HEK293 (cell line): ENCODE measurements around the gene OR10G3.

Source experiments
- CTCF ChIA-PET: fragments of 350-600 bp; formaldehyde crosslinking; extraction: SDS; loops from one replicate; lab custom pipeline; 2021; ENCODE audit warnings: antibody characterized with exemption; lab: Yijun Ruan, JAX
- POLR2A ChIA-PET: fragments of 300-600 bp; formaldehyde crosslinking; extraction: SDS; loops from one replicate; lab custom pipeline; 2020; ENCODE audit warnings: antibody characterized with exemption, inconsistent platforms; lab: Yijun Ruan, JAX
- H3K27ac ChIP-seq: fragments of 200-500 bp; sonication (Bioruptor generic); 2 replicates; pipeline ENCODE4 v1.5.1; 2014; ENCODE audit warnings: low read depth, low read length, control low read depth, inconsistent platforms; ENCODE audit errors: extremely low read depth
- H3K36me3 ChIP-seq, 2 experiments: fragments of 200-500 bp in 1 of 2; sonication (Bioruptor generic) in 1 of 2; 1 replicate in 1 of 2; 2 replicates in 1 of 2; pipeline ENCODE4 v1.5.1; 2014 to 2017; ENCODE audit warnings: inconsistent platforms in 2 of 2, low read length in 2 of 2; ENCODE audit not compliant: control insufficient read depth in 2 of 2, insufficient read depth in 1 of 2
- H3K4me1 ChIP-seq: fragments of 200-500 bp; sonication (Bioruptor generic); 2 replicates; pipeline ENCODE4 v1.5.1; 2014; ENCODE audit warnings: mild to moderate bottlenecking, low read length, inconsistent platforms; ENCODE audit not compliant: control insufficient read depth, insufficient read depth
- H3K4me3 ChIP-seq: 2 replicates; pipeline ENCODE4 v1.5.1; 2011; ENCODE audit warnings: low read depth, mild to moderate bottlenecking, control low read depth, low read length, moderate library complexity
- H3K9me3 ChIP-seq: fragments of 200-500 bp; sonication (Bioruptor generic); 2 replicates; pipeline ENCODE4 v1.5.1; 2014; ENCODE audit warnings: low read depth, low read length, inconsistent platforms; ENCODE audit not compliant: control insufficient read depth, insufficient read depth
- MYNN ChIP-seq: fragments of 450-650 bp; formaldehyde crosslinking; IDR thresholded peaks from 2 replicates; pipeline ENCODE4 v1.5.1; 2016; ENCODE audit warnings: missing biosample characterization, missing genetic modification characterization, borderline replicate concordance
- MZF1 ChIP-seq: fragments of 450-650 bp; formaldehyde crosslinking; IDR thresholded peaks from 2 replicates; pipeline ENCODE4 v1.5.1; 2017; ENCODE audit warnings: missing biosample characterization, missing genetic modification characterization, borderline replicate concordance
- SETDB1 ChIP-seq: IDR thresholded peaks from one replicate; pipeline ENCODE4 v1.6.1; 2017; ENCODE audit warnings: mild to moderate bottlenecking, low read length, moderate library complexity, mixed read lengths; ENCODE audit not compliant: insufficient read length
- YY1 ChIP-seq: fragments of 450-650 bp; formaldehyde crosslinking; IDR thresholded peaks from 2 replicates; pipeline ENCODE4 v1.5.1; 2018; ENCODE audit warnings: missing biosample characterization, missing genetic modification characterization
- ZNF138 ChIP-seq: fragments of 450-650 bp; formaldehyde crosslinking; IDR thresholded peaks from 2 replicates; pipeline ENCODE4 v1.5.1; 2016; ENCODE audit warnings: missing biosample characterization, missing genetic modification characterization, borderline replicate concordance
- ZNF214 ChIP-seq: fragments of 450-650 bp; formaldehyde crosslinking; IDR thresholded peaks from 2 replicates; pipeline ENCODE4 v1.5.1; 2017; ENCODE audit warnings: missing biosample characterization, mild to moderate bottlenecking, missing genetic modification characterization, borderline replicate concordance
- ZNF221 ChIP-seq: fragments of 450-650 bp; formaldehyde crosslinking; IDR thresholded peaks from 2 replicates; pipeline ENCODE4 v1.5.1; 2017; ENCODE audit warnings: missing biosample characterization, missing genetic modification characterization, borderline replicate concordance
- ZNF239 ChIP-seq: fragments of 450-650 bp; formaldehyde crosslinking; IDR thresholded peaks from 2 replicates; pipeline ENCODE4 v1.5.1; 2016; ENCODE audit warnings: missing biosample characterization, missing genetic modification characterization
- ZNF302 ChIP-seq: fragments of 450-650 bp; formaldehyde crosslinking; IDR thresholded peaks from 2 replicates; pipeline ENCODE4 v1.5.1; 2016; ENCODE audit warnings: missing biosample characterization, missing genetic modification characterization, low read depth
- ZNF48 ChIP-seq: fragments of 450-650 bp; formaldehyde crosslinking; IDR thresholded peaks from 2 replicates; pipeline ENCODE4 v1.5.1; 2016; ENCODE audit warnings: missing biosample characterization, missing genetic modification characterization
- ZNF548 ChIP-seq: fragments of 450-650 bp; formaldehyde crosslinking; IDR thresholded peaks from 2 replicates; pipeline ENCODE4 v1.5.1; 2016; ENCODE audit warnings: missing biosample characterization, missing genetic modification characterization
- ZNF585B ChIP-seq: fragments of 450-650 bp; formaldehyde crosslinking; IDR thresholded peaks from 2 replicates; pipeline ENCODE4 v1.5.1; 2016; ENCODE audit warnings: missing biosample characterization, missing genetic modification characterization
- ZNF596 ChIP-seq: fragments of 450-650 bp; IDR thresholded peaks from 2 replicates; pipeline ENCODE4 v1.5.0; 2018; ENCODE audit warnings: missing biosample characterization, mild to moderate bottlenecking, missing genetic modification characterization, moderate library complexity
- ZNF624 ChIP-seq: fragments of 450-650 bp; formaldehyde crosslinking; IDR thresholded peaks from 2 replicates; pipeline ENCODE4 v1.5.1; 2017; ENCODE audit warnings: missing biosample characterization, missing genetic modification characterization
- ZNF664 ChIP-seq: fragments of 450-650 bp; formaldehyde crosslinking; IDR thresholded peaks from 2 replicates; pipeline ENCODE4 v1.5.1; 2016; ENCODE audit warnings: missing biosample characterization, missing genetic modification characterization
- ZNF792 ChIP-seq: fragments of 450-650 bp; formaldehyde crosslinking; IDR thresholded peaks from 2 replicates; pipeline ENCODE4 v1.5.1; 2016; ENCODE audit warnings: missing biosample characterization, missing genetic modification characterization
- ZSCAN16 ChIP-seq: fragments of 450-650 bp; formaldehyde crosslinking; IDR thresholded peaks from 2 replicates; pipeline ENCODE4 v1.5.1; 2016; ENCODE audit warnings: missing biosample characterization, missing genetic modification characterization
- TF ChIP-seq, protein P1 (sequence below): fragments of 450-650 bp; formaldehyde crosslinking; IDR thresholded peaks from 2 replicates; pipeline ENCODE4 v1.5.1; 2017; ENCODE audit warnings: missing biosample characterization, missing genetic modification characterization
- TF ChIP-seq, protein P2 (sequence below): fragments of 450-650 bp; formaldehyde crosslinking; IDR thresholded peaks from 2 replicates; pipeline ENCODE4 v1.5.1; 2016; ENCODE audit warnings: missing biosample characterization, missing genetic modification characterization
- TF ChIP-seq, protein P3 (sequence below): fragments of 450-650 bp; formaldehyde crosslinking; optimal IDR thresholded peaks from 2 replicates; pipeline ENCODE3; 2016; ENCODE audit warnings: missing biosample characterization, mild to moderate bottlenecking, missing genetic modification characterization
- TF ChIP-seq, protein P4 (sequence below): fragments of 450-650 bp; formaldehyde crosslinking; IDR thresholded peaks from 2 replicates; pipeline ENCODE4 v1.5.1; 2016; ENCODE audit warnings: missing biosample characterization, missing genetic modification characterization
- TF ChIP-seq, protein P5 (sequence below): fragments of 450-650 bp; formaldehyde crosslinking; IDR thresholded peaks from 2 replicates; pipeline ENCODE4 v1.5.1; 2016; ENCODE audit warnings: missing biosample characterization, missing genetic modification characterization, borderline replicate concordance

OR10G3 gene

DNA sequence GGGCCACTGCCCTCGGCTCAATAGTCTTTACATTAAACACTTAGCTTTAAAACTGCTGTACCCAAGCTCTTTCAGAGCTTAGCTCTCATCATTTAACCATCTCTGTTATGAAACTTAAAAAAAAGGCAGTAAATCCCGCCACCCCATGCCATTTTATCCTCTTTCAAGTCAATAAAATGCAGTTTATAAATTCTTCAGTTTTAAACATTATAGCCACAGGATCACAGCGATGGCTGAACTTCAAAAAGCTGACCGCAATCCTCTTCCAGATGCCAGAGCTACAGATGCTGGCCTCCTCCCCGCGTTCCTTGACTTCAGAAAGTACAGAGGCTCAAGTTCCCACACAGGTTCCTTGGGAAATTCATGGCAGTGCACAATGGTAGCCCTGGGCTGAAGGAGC lies 4.2 kb downstream of the OR10G3 start:
- Histone ChIP-seq H3K27ac (no peak overlapping the region), H3K36me3 (no peaks in the 10 kb centered on the region; a peak in 1 of 3 replicates), H3K9me3 (no peaks in the 10 kb centered on the region), H3K4me3 (no peak overlapping the region), H3K4me1 (no peaks in the 10 kb centered on the region)
- TF ChIP-seq ZNF302 (tag by site-specific recombination) (no peak), ZNF138 (tag by site-specific recombination) (no peak), ZNF624 (tag by site-specific recombination) (no peak), ZNF239 (tag by site-specific recombination) (no peak), ZNF221 (tag by site-specific recombination) (no peak), ZNF48 (tag by site-specific recombination) (no peak), ZNF596 (no peak), ZNF548 (tag by site-specific recombination) (no peak), ZSCAN16 (no peak), ZNF792 (tag by site-specific recombination) (no peak), ZNF585B (tag by site-specific recombination) (no peak), ZNF664 (tag by site-specific recombination) (no peak)
- TF ChIP-seq, protein P1, sequence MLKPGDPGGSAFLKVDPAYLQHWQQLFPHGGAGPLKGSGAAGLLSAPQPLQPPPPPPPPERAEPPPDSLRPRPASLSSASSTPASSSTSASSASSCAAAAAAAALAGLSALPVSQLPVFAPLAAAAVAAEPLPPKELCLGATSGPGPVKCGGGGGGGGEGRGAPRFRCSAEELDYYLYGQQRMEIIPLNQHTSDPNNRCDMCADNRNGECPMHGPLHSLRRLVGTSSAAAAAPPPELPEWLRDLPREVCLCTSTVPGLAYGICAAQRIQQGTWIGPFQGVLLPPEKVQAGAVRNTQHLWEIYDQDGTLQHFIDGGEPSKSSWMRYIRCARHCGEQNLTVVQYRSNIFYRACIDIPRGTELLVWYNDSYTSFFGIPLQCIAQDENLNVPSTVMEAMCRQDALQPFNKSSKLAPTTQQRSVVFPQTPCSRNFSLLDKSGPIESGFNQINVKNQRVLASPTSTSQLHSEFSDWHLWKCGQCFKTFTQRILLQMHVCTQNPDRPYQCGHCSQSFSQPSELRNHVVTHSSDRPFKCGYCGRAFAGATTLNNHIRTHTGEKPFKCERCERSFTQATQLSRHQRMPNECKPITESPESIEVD (tag by site-specific recombination), result no peak
- TF ChIP-seq, protein P2, sequence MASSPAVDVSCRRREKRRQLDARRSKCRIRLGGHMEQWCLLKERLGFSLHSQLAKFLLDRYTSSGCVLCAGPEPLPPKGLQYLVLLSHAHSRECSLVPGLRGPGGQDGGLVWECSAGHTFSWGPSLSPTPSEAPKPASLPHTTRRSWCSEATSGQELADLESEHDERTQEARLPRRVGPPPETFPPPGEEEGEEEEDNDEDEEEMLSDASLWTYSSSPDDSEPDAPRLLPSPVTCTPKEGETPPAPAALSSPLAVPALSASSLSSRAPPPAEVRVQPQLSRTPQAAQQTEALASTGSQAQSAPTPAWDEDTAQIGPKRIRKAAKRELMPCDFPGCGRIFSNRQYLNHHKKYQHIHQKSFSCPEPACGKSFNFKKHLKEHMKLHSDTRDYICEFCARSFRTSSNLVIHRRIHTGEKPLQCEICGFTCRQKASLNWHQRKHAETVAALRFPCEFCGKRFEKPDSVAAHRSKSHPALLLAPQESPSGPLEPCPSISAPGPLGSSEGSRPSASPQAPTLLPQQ (tag by site-specific recombination), result no peak
- TF ChIP-seq, protein P3, sequence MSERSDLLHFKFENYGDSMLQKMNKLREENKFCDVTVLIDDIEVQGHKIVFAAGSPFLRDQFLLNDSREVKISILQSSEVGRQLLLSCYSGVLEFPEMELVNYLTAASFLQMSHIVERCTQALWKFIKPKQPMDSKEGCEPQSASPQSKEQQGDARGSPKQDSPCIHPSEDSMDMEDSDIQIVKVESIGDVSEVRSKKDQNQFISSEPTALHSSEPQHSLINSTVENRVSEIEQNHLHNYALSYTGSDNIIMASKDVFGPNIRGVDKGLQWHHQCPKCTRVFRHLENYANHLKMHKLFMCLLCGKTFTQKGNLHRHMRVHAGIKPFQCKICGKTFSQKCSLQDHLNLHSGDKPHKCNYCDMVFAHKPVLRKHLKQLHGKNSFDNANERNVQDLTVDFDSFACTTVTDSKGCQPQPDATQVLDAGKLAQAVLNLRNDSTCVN (tag by site-specific recombination), result no peak
- CTCF ChIA-PET, result interaction anchor here (0.8 to 1.0 kb wide), 2 partner anchors 10 to 17 kb away, joined by 3 to 7 read pairs; no protein-coding TSS in a partner anchor
- POLR2A ChIA-PET, result no interaction called here

DNA sequence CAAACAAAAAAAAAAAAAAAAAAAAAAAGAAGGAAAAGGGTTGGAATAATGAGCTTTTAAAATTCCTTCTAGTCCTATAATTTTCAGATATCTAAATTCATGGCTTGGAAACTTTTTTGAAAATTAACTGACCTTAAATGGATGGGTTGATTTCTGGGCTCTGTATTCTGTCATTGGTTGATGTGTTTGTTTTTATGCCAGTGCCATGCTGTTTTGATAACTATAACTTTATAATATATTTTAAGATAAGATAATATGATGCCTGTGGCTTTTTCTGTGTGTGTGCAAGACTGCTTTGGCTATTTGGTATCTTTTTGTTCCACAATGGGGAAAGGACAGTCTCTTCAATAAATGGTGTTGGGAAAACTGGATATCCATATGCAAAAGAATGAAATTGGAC lies 7.3 kb downstream of the OR10G3 start:
- Histone ChIP-seq H3K9me3 (no peaks in the 10 kb centered on the region), H3K36me3 (no peaks in the 10 kb centered on the region), H3K27ac (no peak overlapping the region), H3K4me3 (no peak overlapping the region), H3K4me1 (no peaks in the 10 kb centered on the region)
- TF ChIP-seq MZF1 (no peak), SETDB1 (peak; percentile 32)
- TF ChIP-seq, protein P4, sequence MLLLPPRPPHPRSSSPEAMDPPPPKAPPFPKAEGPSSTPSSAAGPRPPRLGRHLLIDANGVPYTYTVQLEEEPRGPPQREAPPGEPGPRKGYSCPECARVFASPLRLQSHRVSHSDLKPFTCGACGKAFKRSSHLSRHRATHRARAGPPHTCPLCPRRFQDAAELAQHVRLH (tag by site-specific recombination), result 0 out of 2 replicates have a peak, but pooled peaks have one; percentile 51
- CTCF ChIA-PET, result interaction anchor here (1.2 kb wide), 1 partner anchor 107 kb away, joined by 3 read pairs; no protein-coding TSS in a partner anchor
- POLR2A ChIA-PET, result no interaction called here

DNA sequence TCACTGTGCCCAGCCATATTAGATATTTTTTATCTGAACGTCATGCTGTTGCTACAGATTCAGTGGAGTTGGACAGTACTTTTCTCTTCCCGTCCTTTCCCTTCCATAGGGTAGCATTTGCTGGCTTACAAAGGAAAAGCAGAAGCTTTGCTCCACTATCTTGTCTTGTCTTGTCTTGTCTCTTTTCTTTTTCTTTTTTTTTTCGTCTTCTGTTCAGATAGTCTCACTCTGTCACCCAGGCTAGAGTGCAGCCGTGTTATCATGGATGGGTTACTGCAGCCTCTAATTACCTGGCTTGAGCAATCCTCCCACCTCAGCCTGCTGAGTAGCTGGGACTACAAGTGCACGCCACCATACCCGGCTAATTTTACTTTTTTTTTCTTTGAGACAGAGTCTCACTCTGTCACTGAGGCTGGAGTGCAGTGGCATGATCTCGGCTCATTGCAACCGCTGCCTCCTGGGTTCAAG lies 21.1 kb downstream of the OR10G3 start:
- no peaks in the 10 kb centered on the region for H3K4me1 ChIP-seq
- H3K27ac ChIP-seq, result no peak overlapping the region
- POLR2A ChIA-PET, result no interaction called here
- H3K9me3 ChIP-seq, result no peaks in the 10 kb centered on the region
- no peak overlapping the region for H3K4me3 ChIP-seq
- H3K36me3 ChIP-seq, result no peaks in the 10 kb centered on the region
- CTCF ChIA-PET, result interaction anchor here (0.7 to 4.7 kb wide), 8 partner anchors 17 to 544 kb away, joined by 3 to 72 read pairs (median 5); partner anchors contain the start of gene SALL2
- TF ChIP-seq MYNN (tag by site-specific recombination), result no peak
- TF ChIP-seq, protein P5, sequence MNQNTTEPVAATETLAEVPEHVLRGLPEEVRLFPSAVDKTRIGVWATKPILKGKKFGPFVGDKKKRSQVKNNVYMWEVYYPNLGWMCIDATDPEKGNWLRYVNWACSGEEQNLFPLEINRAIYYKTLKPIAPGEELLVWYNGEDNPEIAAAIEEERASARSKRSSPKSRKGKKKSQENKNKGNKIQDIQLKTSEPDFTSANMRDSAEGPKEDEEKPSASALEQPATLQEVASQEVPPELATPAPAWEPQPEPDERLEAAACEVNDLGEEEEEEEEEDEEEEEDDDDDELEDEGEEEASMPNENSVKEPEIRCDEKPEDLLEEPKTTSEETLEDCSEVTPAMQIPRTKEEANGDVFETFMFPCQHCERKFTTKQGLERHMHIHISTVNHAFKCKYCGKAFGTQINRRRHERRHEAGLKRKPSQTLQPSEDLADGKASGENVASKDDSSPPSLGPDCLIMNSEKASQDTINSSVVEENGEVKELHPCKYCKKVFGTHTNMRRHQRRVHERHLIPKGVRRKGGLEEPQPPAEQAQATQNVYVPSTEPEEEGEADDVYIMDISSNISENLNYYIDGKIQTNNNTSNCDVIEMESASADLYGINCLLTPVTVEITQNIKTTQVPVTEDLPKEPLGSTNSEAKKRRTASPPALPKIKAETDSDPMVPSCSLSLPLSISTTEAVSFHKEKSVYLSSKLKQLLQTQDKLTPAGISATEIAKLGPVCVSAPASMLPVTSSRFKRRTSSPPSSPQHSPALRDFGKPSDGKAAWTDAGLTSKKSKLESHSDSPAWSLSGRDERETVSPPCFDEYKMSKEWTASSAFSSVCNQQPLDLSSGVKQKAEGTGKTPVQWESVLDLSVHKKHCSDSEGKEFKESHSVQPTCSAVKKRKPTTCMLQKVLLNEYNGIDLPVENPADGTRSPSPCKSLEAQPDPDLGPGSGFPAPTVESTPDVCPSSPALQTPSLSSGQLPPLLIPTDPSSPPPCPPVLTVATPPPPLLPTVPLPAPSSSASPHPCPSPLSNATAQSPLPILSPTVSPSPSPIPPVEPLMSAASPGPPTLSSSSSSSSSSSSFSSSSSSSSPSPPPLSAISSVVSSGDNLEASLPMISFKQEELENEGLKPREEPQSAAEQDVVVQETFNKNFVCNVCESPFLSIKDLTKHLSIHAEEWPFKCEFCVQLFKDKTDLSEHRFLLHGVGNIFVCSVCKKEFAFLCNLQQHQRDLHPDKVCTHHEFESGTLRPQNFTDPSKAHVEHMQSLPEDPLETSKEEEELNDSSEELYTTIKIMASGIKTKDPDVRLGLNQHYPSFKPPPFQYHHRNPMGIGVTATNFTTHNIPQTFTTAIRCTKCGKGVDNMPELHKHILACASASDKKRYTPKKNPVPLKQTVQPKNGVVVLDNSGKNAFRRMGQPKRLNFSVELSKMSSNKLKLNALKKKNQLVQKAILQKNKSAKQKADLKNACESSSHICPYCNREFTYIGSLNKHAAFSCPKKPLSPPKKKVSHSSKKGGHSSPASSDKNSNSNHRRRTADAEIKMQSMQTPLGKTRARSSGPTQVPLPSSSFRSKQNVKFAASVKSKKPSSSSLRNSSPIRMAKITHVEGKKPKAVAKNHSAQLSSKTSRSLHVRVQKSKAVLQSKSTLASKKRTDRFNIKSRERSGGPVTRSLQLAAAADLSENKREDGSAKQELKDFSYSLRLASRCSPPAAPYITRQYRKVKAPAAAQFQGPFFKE, result no peak
- no peak for TF ChIP-seq ZNF214 (tag by site-specific recombination)
- TF ChIP-seq YY1 (tag by site-specific recombination), result no peak
